ENCODE measurements around the gene FAM168A. TPM values are rescaled to one million over a fixed set of nuclear protein-coding genes. Genes with fewer than 3 reads are reported as not detected.

FAM168A gene
- total RNA-seq, 1 donor from 2014 or later = 50.8 TPM

DNA sequence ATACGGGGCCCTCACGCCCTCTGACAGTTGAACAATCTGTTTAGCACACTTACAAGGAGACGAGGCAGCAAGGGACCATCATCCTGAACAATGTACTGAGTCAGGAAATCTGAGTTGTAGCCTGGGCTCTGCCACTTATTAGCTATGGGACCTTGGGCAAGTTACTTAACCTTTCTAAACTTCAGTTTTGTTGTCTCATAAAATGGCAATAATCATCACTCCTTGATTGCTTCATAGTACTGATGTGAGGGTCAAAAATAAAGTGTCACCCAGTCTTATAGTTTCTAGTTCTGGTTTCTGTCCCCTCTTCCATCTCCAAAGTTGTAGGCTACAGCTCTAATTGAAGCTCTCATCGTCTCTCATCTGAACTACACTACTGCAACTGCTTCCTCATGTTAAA is 175.0 kb downstream of the FAM168A start:
- Mint-ChIP-seq H3K9me3 (ENCODE audit: low read depth) (no peaks in the 10 kb centered on the region), H3K4me3 (ENCODE audit: low read depth) (no peak overlapping the region), H3K27ac (no peak overlapping the region), H3K27me3 (no peaks in the 10 kb centered on the region), H3K4me1 (ENCODE audit: low read depth) (peaks cover 2% of the 10 kb centered on the region), H3K36me3 (ENCODE audit: insufficient read depth) (peaks cover 8% of the 10 kb centered on the region)
- TF ChIP-seq, protein P1, sequence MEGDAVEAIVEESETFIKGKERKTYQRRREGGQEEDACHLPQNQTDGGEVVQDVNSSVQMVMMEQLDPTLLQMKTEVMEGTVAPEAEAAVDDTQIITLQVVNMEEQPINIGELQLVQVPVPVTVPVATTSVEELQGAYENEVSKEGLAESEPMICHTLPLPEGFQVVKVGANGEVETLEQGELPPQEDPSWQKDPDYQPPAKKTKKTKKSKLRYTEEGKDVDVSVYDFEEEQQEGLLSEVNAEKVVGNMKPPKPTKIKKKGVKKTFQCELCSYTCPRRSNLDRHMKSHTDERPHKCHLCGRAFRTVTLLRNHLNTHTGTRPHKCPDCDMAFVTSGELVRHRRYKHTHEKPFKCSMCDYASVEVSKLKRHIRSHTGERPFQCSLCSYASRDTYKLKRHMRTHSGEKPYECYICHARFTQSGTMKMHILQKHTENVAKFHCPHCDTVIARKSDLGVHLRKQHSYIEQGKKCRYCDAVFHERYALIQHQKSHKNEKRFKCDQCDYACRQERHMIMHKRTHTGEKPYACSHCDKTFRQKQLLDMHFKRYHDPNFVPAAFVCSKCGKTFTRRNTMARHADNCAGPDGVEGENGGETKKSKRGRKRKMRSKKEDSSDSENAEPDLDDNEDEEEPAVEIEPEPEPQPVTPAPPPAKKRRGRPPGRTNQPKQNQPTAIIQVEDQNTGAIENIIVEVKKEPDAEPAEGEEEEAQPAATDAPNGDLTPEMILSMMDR (IDR thresholded peaks at IDR 0.05; ENCODE audit: unreplicated experiment) = no peak
- DNase-seq (ENCODE audit: low spot score, unreplicated experiment) = no peak

DNA sequence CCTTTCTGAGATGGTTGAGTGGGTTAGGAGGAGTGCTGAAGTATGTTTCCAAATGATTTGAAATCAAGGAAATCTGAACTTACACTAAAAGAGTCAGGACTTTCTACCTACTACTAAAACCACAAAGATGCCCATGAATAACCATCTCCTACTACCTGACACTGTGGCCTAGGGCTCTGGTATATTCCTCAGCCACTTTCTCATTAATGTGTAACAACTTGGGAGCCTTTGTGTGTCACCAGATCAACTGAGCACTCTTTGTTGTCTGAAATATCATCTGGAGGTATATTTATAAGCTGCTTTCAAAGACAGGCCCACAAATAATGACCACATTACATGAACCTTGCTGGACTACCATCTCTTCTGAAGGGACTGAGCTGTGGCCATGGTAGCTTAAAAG is 177.8 kb downstream of the FAM168A start:
- Mint-ChIP-seq H3K27me3 (no peaks in the 10 kb centered on the region), H3K27ac (no peak overlapping the region), H3K36me3 (ENCODE audit: insufficient read depth) (peaks cover 10% of the 10 kb centered on the region), H3K9me3 (ENCODE audit: low read depth) (no peaks in the 10 kb centered on the region), H3K4me3 (ENCODE audit: low read depth) (no peak overlapping the region), H3K4me1 (ENCODE audit: low read depth) (peaks cover 8% of the 10 kb centered on the region)
- no peak for DNase-seq (ENCODE audit: low spot score, unreplicated experiment)
- TF ChIP-seq, protein P1 (IDR thresholded peaks at IDR 0.05; ENCODE audit: unreplicated experiment) = no peak

DNA sequence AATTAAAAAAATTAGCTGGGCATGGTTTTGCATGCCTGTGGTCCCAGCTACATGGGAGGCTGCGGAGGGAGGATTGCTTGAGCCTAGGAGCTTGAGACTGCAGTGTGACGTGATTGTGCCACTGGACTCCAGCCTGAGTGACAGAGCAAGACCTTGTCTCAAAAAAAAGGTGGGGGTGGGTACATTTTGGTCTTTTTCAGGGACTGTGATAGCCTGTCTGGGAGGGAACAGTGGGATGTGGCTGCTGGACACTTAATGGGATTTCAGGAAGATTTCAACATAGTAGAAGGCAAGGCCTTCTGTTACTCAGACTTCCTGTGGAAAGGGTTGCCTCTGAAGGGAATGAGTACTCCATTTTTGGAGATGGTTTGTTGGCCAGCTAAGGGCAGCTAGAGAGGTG is 181.1 kb downstream of the FAM168A start:
- H3K4me3 Mint-ChIP-seq (ENCODE audit: low read depth) = no peak overlapping the region
- H3K4me1 Mint-ChIP-seq (ENCODE audit: low read depth) = peaks cover 10% of the 10 kb centered on the region
- no peaks in the 10 kb centered on the region for H3K9me3 Mint-ChIP-seq (ENCODE audit: low read depth)
- no peak overlapping the region for H3K27ac Mint-ChIP-seq
- no peak for DNase-seq (ENCODE audit: low spot score, unreplicated experiment)
- TF ChIP-seq, protein P1 (IDR thresholded peaks at IDR 0.05; ENCODE audit: unreplicated experiment) = no peak
- peaks cover 10% of the 10 kb centered on the region for H3K36me3 Mint-ChIP-seq (ENCODE audit: insufficient read depth)
- no peaks in the 10 kb centered on the region for H3K27me3 Mint-ChIP-seq

- Mint-ChIP-seq H3K4me3 (ENCODE audit: low read depth) (no peak overlapping the region), H3K9me3 (ENCODE audit: low read depth) (no peaks in the 10 kb centered on the region), H3K4me1 (ENCODE audit: low read depth) (peaks cover 8% of the 10 kb centered on the region), H3K27ac (no peak overlapping the region), H3K27me3 (no peaks in the 10 kb centered on the region), H3K36me3 (ENCODE audit: insufficient read depth) (peaks cover 10% of the 10 kb centered on the region)
- no peak for DNase-seq (ENCODE audit: low spot score, unreplicated experiment)
- TF ChIP-seq, protein P1 (IDR thresholded peaks at IDR 0.05; ENCODE audit: unreplicated experiment) = no peak
Observed at GRCh38 chr11:73415854-73416615, 181.9 kb downstream of the FAM168A start.

GRCh38 chr11:73414977-73415651 is 182.8 kb downstream of the FAM168A start:
- Mint-ChIP-seq H3K4me1 (ENCODE audit: low read depth) (peaks cover 8% of the 10 kb centered on the region), H3K27ac (peak overlapping the region; percentile 11), H3K9me3 (ENCODE audit: low read depth) (no peaks in the 10 kb centered on the region), H3K4me3 (ENCODE audit: low read depth) (no peak overlapping the region), H3K27me3 (no peaks in the 10 kb centered on the region), H3K36me3 (ENCODE audit: insufficient read depth) (peaks cover 10% of the 10 kb centered on the region)
- no peak for DNase-seq (ENCODE audit: low spot score, unreplicated experiment)
- TF ChIP-seq, protein P1 (IDR thresholded peaks at IDR 0.05; ENCODE audit: unreplicated experiment) = no peak
